Smooth muscle cell (in vitro differentiated cells): Measurements from ENCODE around the gene RNF113B. TPM values are rescaled to one million over a fixed set of nuclear protein-coding genes. Genes with fewer than 3 reads are reported as not detected.
A peak's percentile ranks its signal among the peaks of the same experiment; 100 is the strongest.

ENCODE experiments used
- DNase-seq: peaks from one replicate; lab custom pipeline; 2025; ENCODE audit not compliant: unreplicated experiment; lab: John Stamatoyannopoulos, UW
- H2AFZ ChIP-seq: fragments of 200-600 bp; sonication (generic); 2 replicates; pipeline ENCODE4 v1.6.0; 2016; ENCODE audit warnings: antibody characterized with exemption, low read depth, mild to moderate bottlenecking
- H3F3A ChIP-seq: fragments of 200-600 bp; sonication (generic); 2 replicates; pipeline ENCODE4 v1.6.0; 2017; ENCODE audit warnings: antibody characterized with exemption, low read depth
- H3K27ac ChIP-seq: fragments of 200-600 bp; sonication (generic); 2 replicates; pipeline ENCODE4 v1.5.1; 2016; ENCODE audit warnings: low read depth, mild to moderate bottlenecking
- H3K27me3 ChIP-seq: fragments of 200-600 bp; sonication (generic); 2 replicates; pipeline ENCODE4 v1.6.1; 2016; ENCODE audit warnings: low read depth, mild to moderate bottlenecking
- H3K36me3 ChIP-seq: fragments of 200-600 bp; sonication (generic); 2 replicates; pipeline ENCODE4 v1.5.1; 2016; ENCODE audit warnings: low read depth
- H3K4me1 ChIP-seq: fragments of 200-600 bp; sonication (generic); 2 replicates; pipeline ENCODE4 v1.5.1; 2016; ENCODE audit warnings: low read depth
- H3K4me2 ChIP-seq: fragments of 200-600 bp; sonication (generic); 2 replicates; pipeline ENCODE4 v1.6.0; 2016; ENCODE audit warnings: mild to moderate bottlenecking
- H3K4me3 ChIP-seq: fragments of 200-600 bp; sonication (generic); 2 replicates; pipeline ENCODE4 v1.5.1; 2016; ENCODE audit warnings: mild to moderate bottlenecking
- H3K79me2 ChIP-seq: fragments of 200-600 bp; sonication (generic); 2 replicates; pipeline ENCODE4 v1.6.0; 2016; ENCODE audit warnings: low read depth, mild to moderate bottlenecking
- H3K9ac ChIP-seq: fragments of 200-600 bp; sonication (generic); 2 replicates; pipeline ENCODE4 v1.6.0; 2016; ENCODE audit warnings: low read depth
- H3K9me3 ChIP-seq: fragments of 200-600 bp; sonication (generic); replicated peaks from 2 replicates; pipeline ENCODE4 v1.5.1; 2016; ENCODE audit warnings: low read depth
- H4K20me1 ChIP-seq: fragments of 200-600 bp; sonication (generic); 2 replicates; pipeline ENCODE4 v1.6.0; 2016; ENCODE audit warnings: low read depth
- WGBS: methylation state at CpG from one replicate; pipeline ENCODE4 v1.1.7; 2016; ENCODE audit warnings: low lambda C conversion rate; 5-methylcytosine and 5-hydroxymethylcytosine counted together
- polyA plus RNA-seq: library from polyadenylated mRNA; unstranded; fragments of >200 nt; fragmentation: Nextera tagmentation; extraction: Ambion mirVana; gene quantifications from 2 replicates; pipeline ENCODE4 v1.2.1, GENCODE V29; 2016
- total RNA-seq: library from RNA; depleted of rRNA; stranded (reverse); fragments of >200 nt; gene quantifications from 2 replicates; pipeline ENCODE4 v1.2.3, GENCODE V29; 2014
- TF ChIP-seq, protein P1 (sequence below): fragments of 200-600 bp; sonication (generic); IDR thresholded peaks from 2 replicates; pipeline ENCODE4 v1.5.1; 2017; ENCODE audit warnings: borderline replicate concordance, mild to moderate bottlenecking, antibody characterized with exemption; ENCODE audit not compliant: insufficient read depth, poor library complexity, severe bottlenecking

Gene RNF113B
- total and polyA plus RNA-seq, 2 experiments from 2014 or later, result 0.38 TPM; not detected in 1

DNA sequence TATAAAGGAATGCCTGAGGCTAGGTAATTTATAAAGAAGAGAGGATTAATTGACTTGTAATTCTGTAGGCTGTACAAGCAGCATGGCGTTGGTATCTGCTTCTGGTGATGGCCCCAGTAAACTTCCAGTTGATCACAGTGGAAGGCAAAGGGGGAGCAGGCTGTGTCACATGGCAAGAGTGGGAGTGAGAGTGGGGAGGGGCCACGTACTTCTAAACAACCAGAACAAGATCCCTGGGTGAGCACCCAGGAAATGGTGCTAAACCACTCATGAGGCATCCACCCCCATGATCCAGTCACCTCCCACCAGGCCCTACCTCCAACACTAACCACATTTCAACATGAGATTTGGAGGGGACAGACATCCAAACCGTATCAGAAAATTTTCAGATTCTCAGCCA, 3.0 kb upstream of the RNF113B start:
- H3F3A ChIP-seq, result peaks cover 6% of the 10 kb centered on the region
- no peaks in the 10 kb centered on the region for H3K27me3 ChIP-seq
- TF ChIP-seq, protein P1, sequence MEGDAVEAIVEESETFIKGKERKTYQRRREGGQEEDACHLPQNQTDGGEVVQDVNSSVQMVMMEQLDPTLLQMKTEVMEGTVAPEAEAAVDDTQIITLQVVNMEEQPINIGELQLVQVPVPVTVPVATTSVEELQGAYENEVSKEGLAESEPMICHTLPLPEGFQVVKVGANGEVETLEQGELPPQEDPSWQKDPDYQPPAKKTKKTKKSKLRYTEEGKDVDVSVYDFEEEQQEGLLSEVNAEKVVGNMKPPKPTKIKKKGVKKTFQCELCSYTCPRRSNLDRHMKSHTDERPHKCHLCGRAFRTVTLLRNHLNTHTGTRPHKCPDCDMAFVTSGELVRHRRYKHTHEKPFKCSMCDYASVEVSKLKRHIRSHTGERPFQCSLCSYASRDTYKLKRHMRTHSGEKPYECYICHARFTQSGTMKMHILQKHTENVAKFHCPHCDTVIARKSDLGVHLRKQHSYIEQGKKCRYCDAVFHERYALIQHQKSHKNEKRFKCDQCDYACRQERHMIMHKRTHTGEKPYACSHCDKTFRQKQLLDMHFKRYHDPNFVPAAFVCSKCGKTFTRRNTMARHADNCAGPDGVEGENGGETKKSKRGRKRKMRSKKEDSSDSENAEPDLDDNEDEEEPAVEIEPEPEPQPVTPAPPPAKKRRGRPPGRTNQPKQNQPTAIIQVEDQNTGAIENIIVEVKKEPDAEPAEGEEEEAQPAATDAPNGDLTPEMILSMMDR, result no peak
- no peak for DNase-seq
- no peaks in the 10 kb centered on the region for H3K36me3 ChIP-seq
- 68% methylated on average over 3 of the region's 3 CpGs for WGBS
- H3K4me3 ChIP-seq, result no peak overlapping the region
- H2AFZ ChIP-seq, result no peak overlapping the region
- H3K9ac ChIP-seq, result no peak overlapping the region
- H3K9me3 ChIP-seq, result no peaks in the 10 kb centered on the region
- no peak overlapping the region for H3K4me2 ChIP-seq
- no peak overlapping the region for H3K27ac ChIP-seq
- peaks cover 7% of the 10 kb centered on the region for H3K4me1 ChIP-seq
- H3K79me2 ChIP-seq, result peaks cover 97% of the 10 kb centered on the region
- H4K20me1 ChIP-seq, result peaks cover 11% of the 10 kb centered on the region

DNA sequence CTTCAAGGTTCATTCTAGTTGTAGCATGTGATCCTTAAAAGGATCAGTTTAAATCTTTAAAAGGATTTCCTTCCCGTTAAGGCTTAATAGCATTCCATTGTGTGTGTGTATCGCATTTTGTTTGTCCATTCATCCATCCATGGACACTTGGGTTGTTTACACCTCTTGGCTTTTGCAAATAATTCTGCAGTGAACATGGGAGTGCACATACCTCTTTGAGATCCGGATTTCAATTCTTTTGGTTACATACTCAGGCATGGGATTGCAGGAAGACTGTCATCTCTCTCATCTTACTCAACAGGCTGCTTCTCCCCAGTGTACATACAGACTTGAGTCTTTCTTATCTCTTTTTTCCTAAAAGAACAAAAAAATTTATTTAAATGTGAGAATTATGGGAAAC, 1.2 kb downstream of the RNF113B start:
- no peak overlapping the region for H3K9ac ChIP-seq
- H3K4me2 ChIP-seq, result peak overlapping the region; percentile 32
- 39% methylated on average over 3 of the region's 3 CpGs for WGBS
- H3K79me2 ChIP-seq, result peaks cover 73% of the 10 kb centered on the region
- H3K27ac ChIP-seq, result peak overlapping the region; percentile 91
- TF ChIP-seq, protein P1, result no peak
- H3K36me3 ChIP-seq, result no peaks in the 10 kb centered on the region
- H2AFZ ChIP-seq, result no peak overlapping the region
- H3K27me3 ChIP-seq, result no peaks in the 10 kb centered on the region
- DNase-seq, result no peak
- H3F3A ChIP-seq, result peaks cover 25% of the 10 kb centered on the region
- H3K4me3 ChIP-seq, result no peak overlapping the region
- H4K20me1 ChIP-seq, result peaks cover 5% of the 10 kb centered on the region
- peaks cover 45% of the 10 kb centered on the region for H3K4me1 ChIP-seq
- no peaks in the 10 kb centered on the region for H3K9me3 ChIP-seq

DNA sequence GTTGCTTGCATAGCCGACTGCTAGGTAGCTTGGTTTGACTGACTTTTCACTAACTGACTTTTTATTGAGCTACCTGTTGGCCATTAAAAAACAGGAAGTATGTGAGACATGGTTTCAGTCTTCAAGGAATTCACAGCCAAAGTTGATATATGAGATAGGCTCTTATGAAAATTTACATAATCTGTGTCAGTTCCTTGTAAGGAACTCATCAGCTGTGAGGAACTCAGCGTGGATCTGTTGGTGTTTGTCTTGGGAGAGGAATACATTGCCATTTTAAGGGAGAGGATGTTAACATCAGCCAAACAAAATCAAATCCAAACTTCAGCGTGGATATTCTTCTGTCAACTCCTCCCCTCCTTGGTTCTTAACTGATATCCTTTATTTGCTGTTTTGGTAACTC, 2.0 kb downstream of the RNF113B start:
- WGBS, result 61% methylated on average over 3 of the region's 3 CpGs
- H3K36me3 ChIP-seq, result no peaks in the 10 kb centered on the region
- H3K4me2 ChIP-seq, result peak overlapping the region; percentile 32
- no peaks in the 10 kb centered on the region for H3K27me3 ChIP-seq
- peaks cover 45% of the 10 kb centered on the region for H3K4me1 ChIP-seq
- H3F3A ChIP-seq, result peaks cover 30% of the 10 kb centered on the region
- H3K27ac ChIP-seq, result peak overlapping the region; percentile 91
- H3K79me2 ChIP-seq, result peaks cover 74% of the 10 kb centered on the region
- no peak for DNase-seq
- no peaks in the 10 kb centered on the region for H4K20me1 ChIP-seq
- no peak overlapping the region for H3K4me3 ChIP-seq
- no peak overlapping the region for H2AFZ ChIP-seq
- H3K9me3 ChIP-seq, result no peaks in the 10 kb centered on the region
- TF ChIP-seq, protein P1, result no peak
- no peak overlapping the region for H3K9ac ChIP-seq

DNA sequence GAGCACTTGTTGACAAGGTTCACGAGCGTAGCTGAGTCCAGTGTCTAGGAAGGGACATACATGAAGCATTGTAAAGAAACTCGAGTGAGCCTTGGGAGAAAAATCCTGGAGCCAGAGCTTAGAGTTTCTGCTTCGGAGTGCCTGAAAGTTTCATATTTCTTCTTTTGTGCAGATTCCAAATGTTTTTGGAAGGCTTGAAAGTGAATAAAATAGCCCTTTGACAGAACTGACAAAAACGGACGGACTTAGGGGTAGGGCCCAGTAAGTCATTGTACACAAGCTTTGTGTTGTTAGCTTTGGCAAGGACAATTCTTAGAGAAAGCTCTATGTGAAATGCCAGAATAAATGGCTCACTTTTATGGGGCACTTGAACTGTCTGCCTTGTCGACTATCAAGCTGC, 2.8 kb downstream of the RNF113B start:
- DNase-seq, result no peak
- no peaks in the 10 kb centered on the region for H3K27me3 ChIP-seq
- no peaks in the 10 kb centered on the region for H3K36me3 ChIP-seq
- WGBS, result 85% methylated on average over 7 of the region's 7 CpGs
- H3K79me2 ChIP-seq, result peaks cover 74% of the 10 kb centered on the region
- peaks cover 30% of the 10 kb centered on the region for H3F3A ChIP-seq
- TF ChIP-seq, protein P1, result no peak
- peak overlapping the region; percentile 78 for H3K4me2 ChIP-seq
- H3K27ac ChIP-seq, result peak overlapping the region; percentile 91
- peak overlapping the region; percentile 16 for H3K9ac ChIP-seq
- peaks cover 45% of the 10 kb centered on the region for H3K4me1 ChIP-seq
- H3K4me3 ChIP-seq, result no peak overlapping the region
- H4K20me1 ChIP-seq, result peaks cover 3% of the 10 kb centered on the region
- H3K9me3 ChIP-seq, result no peaks in the 10 kb centered on the region
- no peak overlapping the region for H2AFZ ChIP-seq
